K562 (cell line): Measurements from ENCODE around the gene STAB2. TPM values are rescaled to one million over a fixed set of nuclear protein-coding genes. Genes with fewer than 3 reads are reported as not detected.

Experiments used
- ATAC-seq: fragments of 200-7000 bp; cut with Tn5 transposase; 3 replicates; pipeline ENCODE4 v1.9.1; 2020; ENCODE audit warnings: moderate library complexity
- BruUV-seq: library from RNA; stranded (reverse); fragments of 400-500 nt; replicated peaks from 2 replicates; lab custom pipeline; 2021; lab: Mats Ljungman, UMichigan
- CTCF ChIA-PET: fragments of 300-600 bp; formaldehyde crosslinking; extraction: SDS; loops from one replicate; lab custom pipeline; 2021; ENCODE audit warnings: low intra/inter-chr PET ratio; lab: Yijun Ruan, JAX
- POLR2A ChIA-PET: fragments of 300-600, 350-650 bp; sonication (Branson Sonifier 250); formaldehyde crosslinking; extraction: SDS; loops from one replicate; lab custom pipeline; 2021; ENCODE audit warnings: antibody characterized with exemption, inconsistent platforms; lab: Yijun Ruan, JAX
- DNase-seq, 4 experiments: peaks; one replicate each; pipeline versions ENCODE4 v3.0.0 to v3.0.0-alpha.2; 2011 to 2018; ENCODE audit warnings: low spot score in 3 of 4, mixed read lengths in 3 of 4; ENCODE audit errors: extremely low read depth in 1 of 4
- FAIRE-seq: peaks from 2 replicates; lab custom pipeline; 2011; peaks lifted over from hg19 to GRCh38; lab: Jason Lieb, UNC
- H2AFZ ChIP-seq: 2 replicates; pipeline ENCODE4 v1.6.0; 2011; ENCODE audit warnings: low read depth, low read length, control low read depth, inconsistent platforms
- H3K27ac ChIP-seq: fragments of 200-600 bp; 3 replicates; pipeline ENCODE4 v1.8.0; 2011; ENCODE audit warnings: low read depth, mild to moderate bottlenecking, control low read depth, inconsistent platforms, low read length, moderate library complexity, mixed read lengths; ENCODE audit errors: extremely low read depth
- H3K27me3 ChIP-seq, 2 experiments: fragments of 300-600 bp in 1 of 2; 2 replicates in 1 of 2; 3 replicates in 1 of 2; pipeline versions ENCODE4 v1.6.0 to v1.8.0; 2011; ENCODE audit warnings: inconsistent platforms in 2 of 2, low read length in 2 of 2, mild to moderate bottlenecking in 1 of 2, mixed read lengths in 1 of 2, moderate library complexity in 1 of 2; ENCODE audit not compliant: control insufficient read depth in 2 of 2, insufficient read depth in 2 of 2
- H3K36me3 ChIP-seq: fragments of 300-600 bp; 3 replicates; pipeline ENCODE4 v1.8.0; 2011; ENCODE audit warnings: mild to moderate bottlenecking, low read length, inconsistent platforms; ENCODE audit not compliant: control insufficient read depth, insufficient read depth
- H3K4me1 ChIP-seq, 2 experiments: fragments of 200-600 bp in 1 of 2; replicated peaks in 1 of 2; 2 replicates in 1 of 2; 3 replicates in 1 of 2; pipeline versions ENCODE4 v1.5.1 to v1.8.0; 2011; ENCODE audit warnings: inconsistent platforms in 2 of 2, low read length in 2 of 2, mild to moderate bottlenecking in 1 of 2, mixed read lengths in 1 of 2, moderate library complexity in 1 of 2; ENCODE audit not compliant: control insufficient read depth in 2 of 2, insufficient read depth in 2 of 2
- H3K4me2 ChIP-seq: 2 replicates; pipeline ENCODE4 v1.6.1; 2011; ENCODE audit warnings: low read length, control low read depth, inconsistent platforms, mixed read lengths; ENCODE audit not compliant: insufficient read depth
- H3K4me3 ChIP-seq: fragments of 200-600 bp; sonication (generic), shearing (Covaris generic); 2 replicates; pipeline ENCODE4 v1.5.1; 2016; ENCODE audit warnings: control low read depth, inconsistent platforms
- H3K79me2 ChIP-seq: fragments of 200-600 bp; 3 replicates; pipeline ENCODE4 v1.8.0; 2011; ENCODE audit warnings: low read length, inconsistent platforms; ENCODE audit not compliant: control insufficient read depth, insufficient read depth
- H3K9ac ChIP-seq, 2 experiments: 2 replicates each; pipeline versions ENCODE4 v1.6.0 to v1.6.1; 2011; ENCODE audit warnings: low read depth in 2 of 2, low read length in 2 of 2, control low read depth in 1 of 2, inconsistent platforms in 1 of 2, mild to moderate bottlenecking in 1 of 2, mixed read lengths in 1 of 2; ENCODE audit not compliant: insufficient read depth in 1 of 2
- H3K9me1 ChIP-seq: one replicate; pipeline ENCODE4 v1.6.0; 2011; ENCODE audit warnings: inconsistent platforms, mild to moderate bottlenecking, low read length, moderate library complexity; ENCODE audit not compliant: control insufficient read depth, insufficient read depth
- H3K9me3 ChIP-seq: replicated peaks from 2 replicates; pipeline ENCODE4 v1.5.1; 2011; ENCODE audit warnings: low read depth, low read length, inconsistent platforms; ENCODE audit not compliant: control insufficient read depth, insufficient read depth
- H4K20me1 ChIP-seq: replicated peaks from 2 replicates; pipeline ENCODE4 v1.6.1; 2011; ENCODE audit warnings: low read length, inconsistent platforms, mixed read lengths; ENCODE audit not compliant: control insufficient read depth, insufficient read depth
- E4F1 ChIP-seq: fragments of 250-450 bp; sonication (Bioruptor Pico); IDR thresholded peaks from 2 replicates; pipeline ENCODE4 v1.5.0; 2021; ENCODE audit warnings: mild to moderate bottlenecking, borderline replicate concordance
- NR2F6 ChIP-seq: fragments of 450-650 bp; formaldehyde crosslinking; IDR thresholded peaks from 2 replicates; pipeline ENCODE4 v1.4.0; 2020; ENCODE audit warnings: mild to moderate bottlenecking
- SMARCA5 ChIP-seq: fragments of 450-650 bp; IDR thresholded peaks from 2 replicates; pipeline ENCODE4 v1.6.1; 2016
- STAT5A ChIP-seq: IDR thresholded peaks from 2 replicates; pipeline ENCODE4 v1.6.1; 2012; ENCODE audit warnings: low read length, inconsistent platforms, borderline replicate concordance
- ZBTB33 ChIP-seq: sonication (generic); formaldehyde crosslinking; IDR thresholded peaks from 2 replicates; pipeline ENCODE4 v1.8.1; 2023; ENCODE audit warnings: mild to moderate bottlenecking, missing genetic modification reagents
- WGBS: fragments of 100-300 bp; shearing (Covaris generic); methylation state at CpG from one replicate; pipeline ENCODE4 v1.1.6; 2016; ENCODE audit warnings: low coverage, mixed read lengths; ENCODE audit not compliant: insufficient coverage; ENCODE audit errors: missing lambda C conversion rate; 5-methylcytosine and 5-hydroxymethylcytosine counted together
- in situ Hi-C: fragments of 300-500 bp; cut with MboI; formaldehyde crosslinking; loops from 4 replicates; pipeline ENCODE4 v1.15.0; 2018; ENCODE audit warnings: inconsistent platforms, mixed read lengths
- intact Hi-C: fragments of 100-400 bp; cut with micrococcal nuclease; formaldehyde crosslinking; loops from 2 replicates; pipeline ENCODE4 v1.14.2; 2022
- polyA plus RNA-seq, 8 experiments: library from polyadenylated mRNA; depleted of rRNA in 4 of 8; stranded (reverse) in 5 of 8; unstranded in 3 of 8; fragments of >200 nt; fragmentation: Nextera tagmentation in 2 of 8; fragmentation: Illumina TruSeq in 1 of 8; extraction: Ambion mirVana in 2 of 8; extraction: Trizol in 1 of 8; gene quantifications; 2 replicates each; pipeline versions ENCODE4 v1.2.1 to v1.2.3, GENCODE V29; 2011 to 2014; ENCODE audit warnings: inconsistent platforms in 1 of 8, missing spikeins in 1 of 8
- total RNA-seq, 7 experiments: library from RNA; depleted of rRNA in 6 of 7; stranded (reverse); fragments of >200 nt in 6 of 7; fragmentation: Illumina TruSeq in 2 of 7; extraction: Trizol in 2 of 7; gene quantifications; 2 replicates each; pipeline versions ENCODE4 v1.2.1 to v1.2.3, GENCODE V29; 2011 to 2021; ENCODE audit warnings: low replicate concordance in 1 of 7

The STAB2 gene
- total and polyA plus RNA-seq, 9 of the 15 experiments (the other 6 are each of a cell fraction or from before 2014, with no cell fraction given), result 0.10 TPM; not detected in 8

GRCh38 chr12:103779410-103780092 lies 192.5 kb downstream of the STAB2 start:
- Histone ChIP-seq H3K9me1 (no peaks in the 10 kb centered on the region), H3K79me2 (no peaks in the 10 kb centered on the region; the same call in 2 of the 3 replicates), H2AFZ (no peak overlapping the region), H4K20me1 (0 out of 2 replicates have a peak, but pooled peaks cover 7% of the 10 kb centered on the region), H3K4me1 (no peaks in the 10 kb centered on the region), H3K27ac (no peak overlapping the region), H3K4me2 (no peak overlapping the region), H3K9ac (no peak overlapping the region), H3K27me3 (no peaks in the 10 kb centered on the region), H3K4me3 (no peak overlapping the region), H3K36me3 (peaks cover 92% of the 10 kb centered on the region; the same call in 2 of the 3 replicates), H3K9me3 (no peaks in the 10 kb centered on the region)
- in situ Hi-C loops (no loop called here), intact Hi-C loops (no loop called here)
- ATAC-seq (no peak), DNase-seq (no peak), FAIRE-seq (peak; percentile 23)
- WGBS, result 81% methylated on average over 7 of the region's 7 CpGs
- ChIA-PET POLR2A (interaction anchor here (0.7 kb wide), 1 partner anchor 38 kb away, joined by 3 read pairs; no protein-coding TSS in a partner anchor), CTCF (no interaction called here)
- no TSS peak for BruUV-seq
- no peak for TF ChIP-seq NR2F6 (CRISPR knock-in tag)

GRCh38 chr12:103780093-103780440 lies 193.0 kb downstream of the STAB2 start:
- Histone ChIP-seq H3K27ac (no peak overlapping the region), H3K9me3 (no peaks in the 10 kb centered on the region), H3K4me3 (no peak overlapping the region), H3K79me2 (no peaks in the 10 kb centered on the region; the same call in 2 of the 3 replicates), H3K4me2 (no peak overlapping the region), H3K36me3 (peaks cover 95% of the 10 kb centered on the region; the same call in 2 of the 3 replicates), H3K9me1 (no peaks in the 10 kb centered on the region), H3K27me3 (no peaks in the 10 kb centered on the region), H3K9ac (no peak overlapping the region), H2AFZ (no peak overlapping the region), H3K4me1 (no peaks in the 10 kb centered on the region), H4K20me1 (0 out of 2 replicates have a peak, but pooled peaks cover 7% of the 10 kb centered on the region)
- in situ Hi-C loops (no loop called here), intact Hi-C loops (no loop called here)
- FAIRE-seq (no peak), DNase-seq (no peak), ATAC-seq (no peak)
- CTCF ChIA-PET, result no interaction called here
- 96% methylated on average over 4 of the region's 4 CpGs for WGBS
- no TSS peak for BruUV-seq
- POLR2A ChIA-PET, result interaction anchor here (0.7 kb wide), 1 partner anchor 38 kb away, joined by 3 read pairs; no protein-coding TSS in a partner anchor
- TF ChIP-seq SMARCA5 (no peak), ZBTB33 (CRISPR knock-in tag) (0 out of 2 replicates have a peak, but pooled peaks have one; percentile 21), E4F1 (no peak), STAT5A (no peak)
